Upper lobe of left lung (tissue), 4 donors: Measurements from ENCODE around the gene RRAD.
A peak's percentile ranks its signal among the peaks of the same experiment; 100 is the strongest.

Source experiments
- EP300 ChIP-seq, 4 donors: sonication (generic); formaldehyde crosslinking; IDR thresholded peaks; one replicate each; pipeline ENCODE4 v1.5.1; 2017; ENCODE audit warnings: antibody characterized with exemption in 4 of 4, control low read depth in 2 of 4
- POLR2A ChIP-seq, 4 donors: fragments of 450-650 bp; IDR thresholded peaks; one replicate each; pipeline ENCODE4 v1.5.1; 2016 to 2017; ENCODE audit warnings: antibody characterized with exemption in 4 of 4, mild to moderate bottlenecking in 2 of 4
- POLR2AphosphoS5 ChIP-seq, 2 donors: sonication (generic); formaldehyde crosslinking; IDR thresholded peaks; one replicate each; pipeline ENCODE4 v1.5.1; 2017; ENCODE audit warnings: antibody characterized with exemption in 2 of 2
- TF ChIP-seq, protein P1 (sequence below), 6 experiments: fragments of 450-650 bp in 4 of 6; fragments of 200-600 bp in 2 of 6; sonication (generic) in 2 of 6; IDR thresholded peaks; one replicate each; pipeline ENCODE4 v1.5.1; 2016 to 2019; ENCODE audit warnings: antibody characterized with exemption in 6 of 6

GRCh38 chr16:66935314-66936011 lies 10.1 kb upstream of the RRAD start, which contains the start of gene CES2:
- TF ChIP-seq, protein P1, sequence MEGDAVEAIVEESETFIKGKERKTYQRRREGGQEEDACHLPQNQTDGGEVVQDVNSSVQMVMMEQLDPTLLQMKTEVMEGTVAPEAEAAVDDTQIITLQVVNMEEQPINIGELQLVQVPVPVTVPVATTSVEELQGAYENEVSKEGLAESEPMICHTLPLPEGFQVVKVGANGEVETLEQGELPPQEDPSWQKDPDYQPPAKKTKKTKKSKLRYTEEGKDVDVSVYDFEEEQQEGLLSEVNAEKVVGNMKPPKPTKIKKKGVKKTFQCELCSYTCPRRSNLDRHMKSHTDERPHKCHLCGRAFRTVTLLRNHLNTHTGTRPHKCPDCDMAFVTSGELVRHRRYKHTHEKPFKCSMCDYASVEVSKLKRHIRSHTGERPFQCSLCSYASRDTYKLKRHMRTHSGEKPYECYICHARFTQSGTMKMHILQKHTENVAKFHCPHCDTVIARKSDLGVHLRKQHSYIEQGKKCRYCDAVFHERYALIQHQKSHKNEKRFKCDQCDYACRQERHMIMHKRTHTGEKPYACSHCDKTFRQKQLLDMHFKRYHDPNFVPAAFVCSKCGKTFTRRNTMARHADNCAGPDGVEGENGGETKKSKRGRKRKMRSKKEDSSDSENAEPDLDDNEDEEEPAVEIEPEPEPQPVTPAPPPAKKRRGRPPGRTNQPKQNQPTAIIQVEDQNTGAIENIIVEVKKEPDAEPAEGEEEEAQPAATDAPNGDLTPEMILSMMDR (IDR thresholded peaks at IDR 0.05), result no peak
- TF ChIP-seq POLR2A (IDR thresholded peaks at IDR 0.05) (peak in 1 of 4 donors; percentile 13), EP300 (IDR thresholded peaks at IDR 0.05) (no peak), POLR2AphosphoS5 (IDR thresholded peaks at IDR 0.05) (no peak)
